ENCODE data around the gene PDZD2. TPM values are rescaled to one million over a fixed set of nuclear protein-coding genes. Genes with fewer than 3 reads are reported as not detected.

PDZD2 gene
- total RNA-seq, 1 donor from 2014 or later, result 1.1 TPM

DNA sequence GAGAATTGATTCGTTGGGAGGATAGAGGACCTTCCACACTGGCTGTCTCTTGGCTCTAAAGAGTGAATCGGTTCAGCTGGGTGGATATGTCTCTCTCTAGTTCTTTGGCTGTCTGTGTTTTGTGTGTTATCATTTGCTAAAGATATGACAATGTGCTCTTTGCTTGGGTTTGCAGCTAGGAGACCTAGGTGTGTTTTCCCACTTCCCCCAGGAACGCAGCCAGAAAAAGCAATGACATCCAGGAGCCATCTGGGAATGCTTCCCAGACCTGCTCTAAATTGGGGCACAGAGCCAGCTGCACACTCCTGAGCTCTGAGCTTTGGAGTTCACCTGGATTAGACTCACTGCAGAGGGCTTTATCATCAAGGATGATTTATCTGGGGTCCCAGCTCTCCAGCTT, 12.8 kb upstream of the PDZD2 start:
- no peaks in the 10 kb centered on the region for H3K4me1 Mint-ChIP-seq
- peaks cover 10% of the 10 kb centered on the region for H3K27me3 Mint-ChIP-seq (ENCODE audit: insufficient read depth, low read depth)
- Histone ChIP-seq H3K9ac (no peak overlapping the region), H3F3A (ENCODE audit: low read depth) (no peaks in the 10 kb centered on the region), H3K4me1 (no peaks in the 10 kb centered on the region), H2AFZ (replicated peaks) (no peak overlapping the region), H3K4me2 (no peak overlapping the region), H4K20me1 (ENCODE audit: low read depth) (no peaks in the 10 kb centered on the region), H3K9me3 (ENCODE audit: low read depth) (no peaks in the 10 kb centered on the region), H3K79me2 (ENCODE audit: low read depth) (no peaks in the 10 kb centered on the region), H3K36me3 (no peaks in the 10 kb centered on the region), H3K4me3 (no peak overlapping the region), H3K27ac (no peak overlapping the region), H3K27me3 (no peaks in the 10 kb centered on the region)
- H3K27ac Mint-ChIP-seq, result no peak overlapping the region
- no peak overlapping the region for H3K4me3 Mint-ChIP-seq
- H3K9me3 Mint-ChIP-seq, result no peaks in the 10 kb centered on the region
- no peak for TF ChIP-seq EZH2 (IDR thresholded peaks at IDR 0.05)
- no peak for TF ChIP-seq EZH2phosphoT487 (IDR thresholded peaks at IDR 0.05)
- no peak for TF ChIP-seq CTCF (IDR thresholded peaks at IDR 0.05)
- DNase-seq (ENCODE audit: low spot score), result no peak
- H3K36me3 Mint-ChIP-seq, result no peaks in the 10 kb centered on the region

GRCh38 chr5:31626604-31627234, 12.2 kb upstream of the PDZD2 start:
- Histone ChIP-seq H4K20me1 (ENCODE audit: low read depth) (no peaks in the 10 kb centered on the region), H3K4me3 (no peak overlapping the region), H3K79me2 (ENCODE audit: low read depth) (no peaks in the 10 kb centered on the region), H3K36me3 (no peaks in the 10 kb centered on the region), H3K4me1 (no peaks in the 10 kb centered on the region), H3K9ac (no peak overlapping the region), H3F3A (ENCODE audit: low read depth) (no peaks in the 10 kb centered on the region), H3K27ac (no peak overlapping the region), H3K27me3 (no peaks in the 10 kb centered on the region), H3K9me3 (ENCODE audit: low read depth) (no peaks in the 10 kb centered on the region), H3K4me2 (no peak overlapping the region), H2AFZ (replicated peaks) (no peak overlapping the region)
- TF ChIP-seq CTCF (IDR thresholded peaks at IDR 0.05) (no peak), EZH2phosphoT487 (IDR thresholded peaks at IDR 0.05) (no peak), EZH2 (IDR thresholded peaks at IDR 0.05) (no peak)
- Mint-ChIP-seq H3K4me1 (no peaks in the 10 kb centered on the region), H3K27me3 (ENCODE audit: insufficient read depth, low read depth) (peaks cover 10% of the 10 kb centered on the region), H3K36me3 (no peaks in the 10 kb centered on the region), H3K9me3 (no peaks in the 10 kb centered on the region), H3K27ac (no peak overlapping the region), H3K4me3 (no peak overlapping the region)
- DNase-seq (ENCODE audit: low spot score), result no peak

DNA sequence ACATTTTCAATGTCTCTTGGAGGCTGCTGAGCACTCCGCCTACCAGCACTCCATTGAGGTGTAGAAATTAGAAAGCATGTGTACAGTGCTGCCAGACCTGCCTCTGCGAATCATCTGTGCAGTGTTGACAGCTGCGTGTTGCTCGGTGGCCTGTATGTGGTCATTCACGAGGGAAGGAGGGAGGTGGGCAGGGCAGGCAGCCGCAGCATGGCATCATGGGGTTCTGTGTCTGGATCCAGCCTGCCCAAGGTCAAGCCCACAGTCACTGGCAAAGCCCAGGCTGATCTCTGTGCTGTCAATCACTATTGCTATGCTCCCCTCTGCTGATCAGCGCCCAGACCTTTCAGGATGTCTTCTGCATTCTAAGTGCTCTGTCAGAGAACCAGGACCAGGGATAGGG, 8.0 kb upstream of the PDZD2 start:
- H3K9me3 ChIP-seq (ENCODE audit: low read depth), result no peaks in the 10 kb centered on the region

More for the DNA sequence above, 8.0 kb upstream of the PDZD2 start:
- H2AFZ ChIP-seq (replicated peaks), result no peak overlapping the region
- no peaks in the 10 kb centered on the region for H3K27me3 ChIP-seq
- peaks cover 9% of the 10 kb centered on the region for H3K27me3 Mint-ChIP-seq (ENCODE audit: insufficient read depth, low read depth)
- no peak overlapping the region for H3K4me3 ChIP-seq
- no peaks in the 10 kb centered on the region for H3K79me2 ChIP-seq (ENCODE audit: low read depth)
- no peaks in the 10 kb centered on the region for H3K36me3 ChIP-seq
- H3K9me3 Mint-ChIP-seq, result no peaks in the 10 kb centered on the region
- H3K27ac Mint-ChIP-seq, result no peak overlapping the region
- TF ChIP-seq CTCF (IDR thresholded peaks at IDR 0.05) (no peak), EZH2phosphoT487 (IDR thresholded peaks at IDR 0.05) (no peak)
- no peak overlapping the region for H3K4me2 ChIP-seq
- peaks cover 7% of the 10 kb centered on the region for H3F3A ChIP-seq (ENCODE audit: low read depth)
- no peaks in the 10 kb centered on the region for H4K20me1 ChIP-seq (ENCODE audit: low read depth)
- no peak for DNase-seq (ENCODE audit: low spot score)
- no peaks in the 10 kb centered on the region for H3K36me3 Mint-ChIP-seq
- H3K9ac ChIP-seq, result no peak overlapping the region
- no peak overlapping the region for H3K4me3 Mint-ChIP-seq
- H3K4me1 Mint-ChIP-seq, result peaks cover 2% of the 10 kb centered on the region
- no peak overlapping the region for H3K27ac ChIP-seq
- H3K4me1 ChIP-seq, result no peaks in the 10 kb centered on the region

Data from neural progenitor cell (in vitro differentiated cells).